Measurements from ENCODE around the gene OR4F15.

OR4F15 gene

GRCh38 chr15:101804941-101805340 lies 7.1 kb upstream of the OR4F15 start:
- Mint-ChIP-seq H3K4me1 (no peaks in the 10 kb centered on the region), H3K9me3 (no peaks in the 10 kb centered on the region), H3K36me3 (ENCODE audit: low read depth) (no peaks in the 10 kb centered on the region), H3K27ac (no peak overlapping the region), H3K27me3 (ENCODE audit: low read depth) (peaks cover 27% of the 10 kb centered on the region), H3K4me3 (no peak overlapping the region)
- no peak for TF ChIP-seq CTCF (IDR thresholded peaks at IDR 0.05; ENCODE audit: unreplicated experiment in 3 of 3)

DNA sequence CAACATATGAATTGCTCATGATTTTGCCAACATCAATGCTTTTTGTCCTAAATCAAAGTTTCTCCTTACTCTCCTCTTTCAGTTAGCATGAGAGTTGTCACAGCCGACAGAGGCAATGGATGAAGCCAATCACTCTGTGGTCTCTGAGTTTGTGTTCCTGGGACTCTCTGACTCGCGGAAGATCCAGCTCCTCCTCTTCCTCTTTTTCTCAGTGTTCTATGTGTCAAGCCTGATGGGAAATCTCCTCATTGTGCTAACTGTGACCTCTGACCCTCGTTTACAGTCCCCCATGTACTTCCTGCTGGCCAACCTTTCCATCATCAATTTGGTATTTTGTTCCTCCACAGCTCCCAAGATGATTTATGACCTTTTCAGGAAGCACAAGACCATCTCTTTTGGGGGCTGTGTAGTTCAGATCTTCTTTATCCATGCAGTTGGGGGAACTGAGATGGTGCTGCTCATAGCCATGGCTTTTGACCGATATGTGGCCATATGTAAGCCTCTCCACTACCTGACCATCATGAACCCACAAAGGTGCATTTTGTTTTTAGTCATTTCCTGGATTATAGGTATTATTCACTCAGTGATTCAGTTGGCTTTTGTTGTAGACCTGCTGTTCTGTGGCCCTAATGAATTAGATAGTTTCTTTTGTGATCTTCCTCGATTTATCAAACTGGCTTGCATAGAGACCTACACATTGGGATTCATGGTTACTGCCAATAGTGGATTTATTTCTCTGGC lies 6.2 kb upstream of the OR4F15 start:
- H3K4me3 Mint-ChIP-seq: no peak overlapping the region
- TF ChIP-seq CTCF (IDR thresholded peaks at IDR 0.05; ENCODE audit: unreplicated experiment in 3 of 3): no peak
- no peaks in the 10 kb centered on the region for H3K36me3 Mint-ChIP-seq (ENCODE audit: low read depth)
- no peak overlapping the region for H3K27ac Mint-ChIP-seq
- H3K9me3 Mint-ChIP-seq: no peaks in the 10 kb centered on the region
- peaks cover 30% of the 10 kb centered on the region for H3K27me3 Mint-ChIP-seq (ENCODE audit: low read depth)
- no peaks in the 10 kb centered on the region for H3K4me1 Mint-ChIP-seq

- TF ChIP-seq CTCF (IDR thresholded peaks at IDR 0.05; ENCODE audit: unreplicated experiment in 3 of 3): no peak
- Mint-ChIP-seq H3K36me3 (ENCODE audit: low read depth) (no peaks in the 10 kb centered on the region), H3K27ac (peak overlapping the region in 1 of 3 experiments; percentile 18), H3K4me1 (no peaks in the 10 kb centered on the region), H3K4me3 (no peak overlapping the region), H3K27me3 (ENCODE audit: low read depth) (peaks cover 37% of the 10 kb centered on the region), H3K9me3 (no peaks in the 10 kb centered on the region)
Observed at GRCh38 chr15:101807345-101807945, 4.6 kb upstream of the OR4F15 start.

DNA sequence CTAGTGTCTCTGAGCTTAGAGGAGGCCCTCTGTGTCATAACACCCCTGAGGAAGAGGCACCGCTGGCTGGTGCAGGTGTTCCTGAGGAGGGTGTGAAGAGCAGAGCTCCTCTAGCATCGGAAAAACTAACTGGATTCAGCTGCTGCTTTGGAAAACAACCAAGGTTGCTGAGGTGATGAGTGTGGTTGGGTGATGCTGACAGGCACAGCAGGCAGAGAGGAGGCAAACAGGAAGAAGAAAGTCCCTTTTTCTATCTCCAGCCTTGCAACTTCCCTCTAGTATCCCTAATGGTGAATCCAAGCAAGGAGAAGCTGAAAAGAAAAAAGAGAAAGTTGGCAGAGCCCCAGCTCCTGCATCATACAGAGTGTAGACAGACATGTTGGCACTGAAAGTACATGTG lies 3.8 kb upstream of the OR4F15 start:
- Mint-ChIP-seq H3K27me3 (ENCODE audit: low read depth) (peaks cover 38% of the 10 kb centered on the region), H3K27ac (no peak overlapping the region), H3K9me3 (no peaks in the 10 kb centered on the region), H3K4me3 (no peak overlapping the region), H3K36me3 (ENCODE audit: low read depth) (no peaks in the 10 kb centered on the region), H3K4me1 (no peaks in the 10 kb centered on the region)
- no peak for TF ChIP-seq CTCF (IDR thresholded peaks at IDR 0.05; ENCODE audit: unreplicated experiment in 3 of 3)

- Mint-ChIP-seq H3K4me3 (no peak overlapping the region), H3K36me3 (ENCODE audit: low read depth) (no peaks in the 10 kb centered on the region), H3K9me3 (no peaks in the 10 kb centered on the region), H3K27me3 (ENCODE audit: low read depth) (peaks cover 24% of the 10 kb centered on the region), H3K4me1 (no peaks in the 10 kb centered on the region), H3K27ac (peak overlapping the region in 1 of 3 experiments; percentile 45)
- no peak for TF ChIP-seq CTCF (IDR thresholded peaks at IDR 0.05; ENCODE audit: unreplicated experiment in 3 of 3)
Observed at GRCh38 chr15:101810456-101810855, 1.5 kb upstream of the OR4F15 start.

DNA sequence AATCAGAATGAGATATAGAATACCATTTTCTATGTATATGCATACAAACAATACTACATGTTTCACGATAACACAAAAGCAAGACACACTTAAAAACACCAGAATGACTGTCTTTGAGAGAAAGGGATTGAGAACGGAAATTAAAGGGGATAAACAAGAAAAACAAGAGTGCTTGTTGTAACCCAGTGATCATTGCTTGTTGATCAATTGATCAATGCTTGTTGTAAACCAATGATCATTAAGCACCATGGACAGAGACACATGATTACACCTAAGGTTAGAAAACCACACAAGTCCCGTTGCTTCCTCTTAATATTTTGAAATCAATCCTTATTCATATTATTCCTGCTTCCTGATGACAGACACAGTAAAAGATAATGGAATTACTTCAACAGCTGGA lies 1.1 kb upstream of the OR4F15 start:
- Mint-ChIP-seq H3K36me3 (ENCODE audit: low read depth) (no peaks in the 10 kb centered on the region), H3K27ac (peak overlapping the region in 1 of 3 experiments; percentile 45), H3K4me1 (no peaks in the 10 kb centered on the region), H3K4me3 (no peak overlapping the region), H3K9me3 (no peaks in the 10 kb centered on the region), H3K27me3 (ENCODE audit: low read depth) (peaks cover 22% of the 10 kb centered on the region)
- no peak for TF ChIP-seq CTCF (IDR thresholded peaks at IDR 0.05; ENCODE audit: unreplicated experiment in 3 of 3)
